ENCODE results near the gene MON1B. TPM values are rescaled to one million over a fixed set of nuclear protein-coding genes. Genes with fewer than 3 reads are reported as not detected.
A peak's percentile ranks its signal among the peaks of the same experiment; 100 is the strongest.

The MON1B gene
- total and polyA plus RNA-seq, 2 of the 13 experiments (the other 11 are each of a cell fraction or from before 2014, with no cell fraction given), result 13.4 to 15.6 TPM

- TF ChIP-seq ELF4 (CRISPR knock-in tag; IDR thresholded peaks at IDR 0.05; ENCODE audit: borderline replicate concordance) (peak; percentile 56; the same call in 1 of the 2 replicates), KMT2B (CRISPR knock-in tag; IDR thresholded peaks at IDR 0.05) (no peak), ZNF251 (CRISPR knock-in tag; IDR thresholded peaks at IDR 0.05) (no peak), MXD3 (CRISPR knock-in tag; IDR thresholded peaks at IDR 0.05) (no peak), TSC22D2 (CRISPR knock-in tag; IDR thresholded peaks at IDR 0.05; ENCODE audit: borderline replicate concordance) (no peak), CREM (IDR thresholded peaks at IDR 0.05) (no peak), CREM (CRISPR knock-in tag; IDR thresholded peaks at IDR 0.05) (no peak), ZNF646 (CRISPR knock-in tag; IDR thresholded peaks at IDR 0.05) (no peak), ZNF18 (CRISPR knock-in tag; IDR thresholded peaks at IDR 0.05; ENCODE audit: insufficient replicate concordance) (no peak), SMAD3 (CRISPR knock-in tag; IDR thresholded peaks at IDR 0.05) (no peak), CBX1 (IDR thresholded peaks at IDR 0.05; ENCODE audit: low read depth) (no peak), HDAC6 (IDR thresholded peaks at IDR 0.05; ENCODE audit: low read depth, low read length) (no peak), ZNF24 (IDR thresholded peaks at IDR 0.05) (no peak), CBX2 (IDR thresholded peaks at IDR 0.05; ENCODE audit: low read depth, low read length) (no peak), CBX2 (CRISPR knock-in tag; IDR thresholded peaks at IDR 0.05; ENCODE audit: low read depth) (no peak), USF2 (IDR thresholded peaks at IDR 0.05; ENCODE audit: low read depth, low read length) (no peak), USF2 (CRISPR knock-in tag; IDR thresholded peaks at IDR 0.05; ENCODE audit: borderline replicate concordance) (no peak)
Observed at GRCh38 chr16:77191259-77191969, 424 bp downstream of the MON1B start (continued).
